ENCODE measurements around the gene MYO15A. TPM values are rescaled to one million over a fixed set of nuclear protein-coding genes. Genes with fewer than 3 reads are reported as not detected.

MYO15A gene
- total RNA-seq, 2 donors from 2014 or later = 1.0 to 1.2 TPM

DNA sequence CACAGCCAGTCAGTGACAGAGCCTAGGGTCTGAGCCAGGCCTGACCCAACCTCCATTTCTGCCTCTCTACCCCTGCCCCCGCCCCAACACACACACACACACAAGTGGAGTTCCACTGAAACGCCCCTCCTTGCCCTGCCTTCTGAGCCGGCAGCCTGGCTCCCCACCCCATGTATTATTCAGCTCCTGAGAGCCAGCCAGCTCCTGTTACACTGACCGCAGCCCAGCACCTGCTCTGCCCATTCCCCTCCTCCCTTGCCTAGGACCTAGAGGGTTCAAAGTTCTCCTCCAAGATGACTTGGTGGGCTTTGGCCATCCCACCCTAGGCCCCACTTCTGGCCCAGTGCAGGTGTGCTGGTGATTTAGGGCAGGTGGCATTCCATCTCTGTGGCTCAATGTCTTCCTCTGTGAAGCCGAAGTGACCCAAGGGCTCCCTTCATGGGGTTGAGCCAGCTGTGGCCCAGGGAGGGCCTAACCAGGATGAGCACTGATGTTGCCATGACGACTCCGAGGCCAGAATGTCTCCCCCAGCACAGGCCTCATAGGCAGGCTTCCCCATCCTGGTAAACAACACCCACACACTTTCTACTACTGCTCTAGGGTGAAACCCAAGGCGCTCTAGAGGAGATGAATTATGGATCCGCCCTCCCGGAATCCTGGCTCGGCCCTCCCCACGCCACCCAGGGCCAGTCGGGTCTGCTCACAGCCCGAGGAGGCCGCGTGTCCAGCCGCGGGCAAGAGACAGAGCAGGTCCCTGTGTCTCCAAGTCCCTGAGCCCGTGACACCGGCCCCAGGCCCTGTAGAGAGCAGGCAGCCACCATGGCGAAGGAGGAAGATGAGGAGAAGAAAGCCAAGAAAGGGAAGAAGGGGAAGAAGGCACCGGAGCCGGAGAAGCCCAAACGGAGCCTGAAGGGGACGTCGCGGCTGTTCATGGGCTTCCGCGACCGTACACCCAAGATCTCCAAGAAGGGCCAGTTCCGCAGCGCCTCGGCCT lies 9.7 kb downstream of the MYO15A start:
- DNase-seq (ENCODE audit: low spot score in 2 of 2) (no peak), ATAC-seq (no peak)
- H3K27ac Mint-ChIP-seq = no peak overlapping the region

DNA sequence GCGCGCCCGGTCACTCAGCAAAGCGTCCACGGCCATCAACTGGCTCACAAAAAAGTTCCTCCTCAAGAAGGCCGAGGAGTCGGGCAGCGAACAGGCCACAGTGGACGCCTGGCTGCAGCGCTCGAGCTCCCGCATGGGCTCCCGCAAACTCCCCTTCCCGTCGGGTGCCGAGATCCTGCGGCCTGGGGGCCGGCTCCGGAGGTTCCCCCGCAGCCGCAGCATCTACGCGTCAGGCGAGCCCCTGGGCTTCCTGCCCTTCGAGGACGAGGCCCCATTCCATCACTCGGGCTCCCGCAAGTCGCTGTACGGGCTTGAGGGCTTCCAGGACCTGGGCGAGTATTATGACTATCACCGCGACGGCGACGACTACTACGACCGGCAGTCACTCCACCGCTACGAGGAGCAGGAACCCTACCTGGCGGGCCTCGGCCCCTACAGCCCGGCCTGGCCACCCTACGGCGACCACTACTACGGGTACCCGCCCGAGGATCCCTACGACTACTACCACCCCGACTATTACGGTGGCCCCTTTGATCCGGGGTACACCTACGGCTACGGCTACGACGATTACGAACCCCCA lies 10.7 kb downstream of the MYO15A start:
- no peaks in the 10 kb centered on the region for H3K36me3 Mint-ChIP-seq
- ATAC-seq (no peak), DNase-seq (ENCODE audit: low spot score in 2 of 2) (no peak)
- H3K27ac Mint-ChIP-seq = no peak overlapping the region
- H3K9me3 Mint-ChIP-seq = peaks cover 3 to 4% of the 10 kb centered on the region in 2 donors

More for the DNA sequence above, 9.7 kb downstream of the MYO15A start:
- Mint-ChIP-seq H3K36me3 (no peaks in the 10 kb centered on the region), H3K9me3 (peaks cover 3 to 4% of the 10 kb centered on the region in 2 donors)

DNA sequence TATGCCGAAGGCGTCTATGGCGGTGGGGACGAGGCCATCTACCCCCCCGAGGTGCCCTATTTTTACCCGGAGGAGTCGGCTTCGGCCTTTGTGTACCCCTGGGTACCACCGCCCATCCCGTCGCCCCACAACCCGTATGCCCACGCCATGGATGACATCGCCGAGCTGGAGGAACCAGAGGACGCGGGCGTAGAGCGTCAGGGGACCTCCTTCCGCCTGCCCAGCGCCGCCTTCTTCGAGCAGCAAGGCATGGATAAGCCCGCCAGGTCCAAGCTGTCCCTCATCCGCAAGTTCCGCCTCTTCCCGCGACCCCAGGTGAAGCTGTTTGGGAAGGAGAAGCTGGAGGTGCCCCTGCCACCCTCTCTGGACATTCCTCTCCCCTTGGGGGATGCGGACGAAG lies 11.4 kb downstream of the MYO15A start:
- ATAC-seq (no peak), DNase-seq (ENCODE audit: low spot score in 2 of 2) (no peak)
- peaks cover 3 to 4% of the 10 kb centered on the region in 2 donors for H3K9me3 Mint-ChIP-seq
- no peak overlapping the region for H3K27ac Mint-ChIP-seq
- no peaks in the 10 kb centered on the region for H3K36me3 Mint-ChIP-seq

DNA sequence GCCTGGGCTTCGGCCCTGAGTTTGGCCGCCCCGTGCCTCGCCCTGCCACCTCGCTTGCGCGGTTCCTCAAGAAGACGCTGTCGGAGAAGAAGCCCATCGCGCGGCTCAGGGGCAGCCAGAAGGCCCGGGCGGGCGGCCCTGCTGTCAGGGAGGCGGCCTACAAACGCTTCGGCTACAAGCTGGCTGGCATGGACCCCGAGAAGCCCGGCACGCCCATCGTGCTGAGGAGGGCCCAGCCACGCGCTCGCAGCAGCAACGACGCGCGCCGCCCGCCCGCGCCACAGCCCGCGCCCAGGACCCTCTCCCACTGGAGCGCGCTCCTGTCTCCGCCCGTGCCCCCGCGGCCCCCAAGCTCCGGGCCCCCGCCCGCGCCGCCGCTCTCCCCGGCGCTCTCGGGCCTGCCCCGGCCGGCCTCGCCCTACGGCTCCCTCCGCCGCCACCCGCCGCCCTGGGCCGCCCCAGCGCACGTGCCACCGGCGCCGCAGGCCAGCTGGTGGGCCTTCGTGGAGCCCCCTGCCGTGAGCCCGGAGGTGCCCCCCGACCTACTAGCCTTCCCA lies 12.0 kb downstream of the MYO15A start:
- Mint-ChIP-seq H3K9me3 (peaks cover 3 to 4% of the 10 kb centered on the region in 2 donors), H3K27ac (no peak overlapping the region), H3K36me3 (no peaks in the 10 kb centered on the region)
- DNase-seq (ENCODE audit: low spot score in 2 of 2) = no peak
- ATAC-seq = no peak

DNA sequence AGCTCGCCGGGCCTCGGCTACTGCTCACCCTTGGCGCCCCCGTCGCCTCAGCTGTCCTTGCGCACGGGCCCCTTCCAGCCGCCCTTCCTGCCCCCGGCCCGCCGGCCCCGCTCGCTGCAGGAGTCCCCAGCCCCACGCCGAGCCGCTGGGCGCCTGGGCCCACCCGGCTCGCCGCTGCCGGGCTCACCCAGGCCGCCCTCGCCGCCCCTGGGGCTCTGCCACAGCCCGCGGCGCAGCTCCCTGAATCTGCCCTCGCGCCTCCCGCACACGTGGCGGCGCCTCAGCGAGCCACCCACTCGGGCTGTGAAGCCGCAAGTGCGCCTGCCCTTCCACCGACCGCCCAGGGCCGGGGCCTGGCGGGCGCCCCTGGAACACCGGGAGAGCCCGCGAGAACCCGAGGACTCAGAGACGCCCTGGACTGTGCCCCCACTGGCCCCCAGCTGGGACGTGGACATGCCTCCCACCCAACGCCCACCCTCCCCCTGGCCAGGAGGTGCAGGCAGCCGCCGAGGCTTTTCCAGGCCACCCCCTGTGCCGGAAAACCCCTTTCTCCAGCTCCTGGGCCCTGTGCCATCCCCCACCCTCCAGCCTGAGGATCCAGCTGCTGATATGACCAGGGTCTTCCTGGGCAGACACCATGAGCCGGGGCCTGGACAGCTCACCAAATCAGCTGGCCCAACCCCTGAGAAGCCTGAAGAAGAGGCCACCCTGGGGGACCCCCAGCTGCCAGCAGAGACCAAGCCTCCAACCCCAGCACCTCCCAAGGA lies 12.8 kb downstream of the MYO15A start:
- DNase-seq (ENCODE audit: low spot score in 2 of 2) = no peak
- no peak overlapping the region for H3K27ac Mint-ChIP-seq
- peaks cover 3 to 4% of the 10 kb centered on the region in 2 donors for H3K9me3 Mint-ChIP-seq

DNA sequence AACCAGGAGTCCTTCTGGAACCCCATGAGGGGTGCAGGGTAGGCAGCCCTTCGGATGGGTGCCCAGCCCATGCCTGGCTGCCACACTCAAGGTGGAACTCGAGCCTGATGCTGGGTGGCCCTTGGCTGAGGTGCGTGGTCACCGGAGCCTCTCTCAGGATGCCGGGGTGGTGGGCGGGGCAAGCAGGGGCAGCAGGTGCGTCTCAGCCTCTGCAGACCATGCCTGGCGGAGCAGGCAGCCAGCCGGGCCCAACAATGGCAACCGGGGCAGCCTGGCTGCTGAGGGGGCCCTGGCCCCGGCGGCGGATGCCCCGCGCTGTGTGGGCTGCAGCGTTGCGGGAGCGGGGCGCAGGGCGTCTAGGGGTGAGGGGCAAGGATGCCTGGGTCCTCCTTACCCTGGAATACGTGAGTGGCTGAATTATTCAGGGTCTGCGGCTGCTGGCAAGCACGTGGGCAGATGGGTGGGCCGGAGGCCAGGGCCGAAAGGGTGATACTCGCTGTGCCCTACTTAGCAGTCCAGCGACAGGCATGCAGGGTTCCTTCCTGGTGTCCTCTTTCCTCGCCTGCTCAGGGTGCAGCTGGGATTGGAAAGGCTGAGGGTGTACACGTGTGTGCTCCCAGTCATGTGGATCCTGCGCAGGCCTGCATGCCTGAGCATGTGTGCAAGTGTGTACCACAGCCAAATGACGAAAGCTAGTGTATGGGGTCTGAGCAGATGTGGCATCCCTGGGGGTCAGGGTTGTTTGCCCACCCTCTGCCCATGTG lies 14.6 kb downstream of the MYO15A start:
- Mint-ChIP-seq H3K36me3 (no peaks in the 10 kb centered on the region), H3K27ac (no peak overlapping the region), H3K9me3 (peaks cover 3 to 4% of the 10 kb centered on the region in 2 donors)
- ATAC-seq (no peak), DNase-seq (ENCODE audit: low spot score in 2 of 2) (no peak)

More for the DNA sequence above, 12.8 kb downstream of the MYO15A start:
- no peaks in the 10 kb centered on the region for H3K36me3 Mint-ChIP-seq
- ATAC-seq = no peak

DNA sequence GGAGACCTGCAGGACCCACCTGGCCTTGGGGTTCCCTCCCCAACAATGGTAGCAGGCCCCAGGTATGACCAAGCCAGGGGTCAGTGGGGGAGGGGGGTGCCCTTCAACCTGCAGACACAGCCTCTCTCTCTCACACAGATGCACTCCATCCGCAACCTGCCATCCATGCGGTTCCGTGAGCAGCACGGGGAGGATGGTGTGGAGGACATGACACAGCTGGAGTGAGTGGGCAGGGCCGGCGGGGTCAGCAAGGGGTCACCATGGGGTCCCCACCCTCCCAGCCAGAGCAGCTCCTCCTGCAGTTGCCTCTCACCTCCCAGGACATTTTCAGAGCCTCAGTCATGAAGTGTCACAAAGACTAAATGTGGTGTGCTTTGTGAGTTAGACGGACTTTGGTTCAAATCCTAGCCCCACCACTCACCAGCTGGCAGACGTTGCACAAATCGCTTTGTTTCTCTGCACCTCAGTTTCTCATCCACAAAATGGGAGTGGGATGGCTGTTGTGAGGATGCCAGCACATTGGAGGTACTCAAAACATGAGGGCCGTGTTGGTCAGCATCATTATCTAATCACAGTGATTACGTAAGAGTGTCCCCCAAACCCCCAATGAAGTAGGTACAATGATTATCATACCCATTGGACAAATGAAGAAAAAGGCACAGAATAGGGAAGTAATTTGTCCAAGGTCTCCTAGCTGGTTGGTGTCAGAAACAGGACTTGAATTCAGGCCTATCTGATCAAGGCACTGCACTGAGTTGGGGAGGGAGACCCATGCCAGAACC lies 16.0 kb downstream of the MYO15A start:
- Mint-ChIP-seq H3K27ac (no peak overlapping the region), H3K36me3 (no peaks in the 10 kb centered on the region), H3K9me3 (peaks cover 3% of the 10 kb centered on the region in 2 donors)
- no peak for ATAC-seq
- DNase-seq (ENCODE audit: low spot score in 2 of 2) = no peak

DNA sequence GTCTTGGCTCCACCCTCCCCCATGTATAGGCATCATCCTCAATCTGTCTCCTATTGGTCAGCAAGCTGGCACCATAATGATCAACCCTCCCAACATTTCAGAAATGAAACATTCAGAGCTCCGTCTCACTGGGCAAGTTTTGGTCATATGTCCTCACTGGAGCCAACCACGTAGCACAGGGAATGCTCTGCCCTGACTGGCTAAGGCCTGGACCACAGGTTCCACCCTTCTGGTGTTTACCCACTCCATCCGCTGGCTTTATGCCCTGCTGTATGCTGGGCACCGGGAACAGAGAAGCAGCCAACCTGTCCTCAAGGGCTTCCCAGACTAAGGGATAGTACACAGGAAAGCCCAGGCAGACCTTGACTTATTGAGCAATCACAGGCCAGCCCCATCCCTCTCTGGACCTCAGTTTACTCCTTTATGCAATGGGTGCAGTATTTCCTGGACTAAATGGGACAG lies 20.5 kb downstream of the MYO15A start:
- no peak overlapping the region for H3K27ac Mint-ChIP-seq
- no peaks in the 10 kb centered on the region for H3K9me3 Mint-ChIP-seq
- DNase-seq (ENCODE audit: low spot score in 2 of 2) = no peak
- ATAC-seq = no peak
- H3K36me3 Mint-ChIP-seq = no peaks in the 10 kb centered on the region

DNA sequence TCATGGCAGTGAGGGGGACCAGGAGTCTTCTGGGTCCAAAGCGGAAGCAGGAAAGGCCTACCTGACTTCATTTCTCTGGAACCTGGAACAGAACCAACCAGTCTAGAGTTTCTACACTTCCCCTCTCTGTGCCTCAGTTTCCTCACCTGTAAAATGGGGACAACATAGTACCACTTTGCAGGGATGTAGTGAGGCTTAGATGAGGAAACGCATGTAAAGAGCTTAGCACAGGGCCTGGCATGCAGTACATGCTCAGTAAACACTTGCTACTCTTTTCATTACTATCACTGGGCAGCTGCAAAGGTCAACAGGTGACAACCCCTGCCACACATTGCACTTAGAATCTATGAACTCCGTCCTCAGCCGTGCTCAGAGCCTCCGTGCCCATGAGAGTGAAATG lies 24.2 kb downstream of the MYO15A start:
- Mint-ChIP-seq H3K9me3 (no peaks in the 10 kb centered on the region), H3K27ac (no peak overlapping the region), H3K36me3 (no peaks in the 10 kb centered on the region)
- ATAC-seq (no peak), DNase-seq (ENCODE audit: low spot score in 2 of 2) (no peak)

DNA sequence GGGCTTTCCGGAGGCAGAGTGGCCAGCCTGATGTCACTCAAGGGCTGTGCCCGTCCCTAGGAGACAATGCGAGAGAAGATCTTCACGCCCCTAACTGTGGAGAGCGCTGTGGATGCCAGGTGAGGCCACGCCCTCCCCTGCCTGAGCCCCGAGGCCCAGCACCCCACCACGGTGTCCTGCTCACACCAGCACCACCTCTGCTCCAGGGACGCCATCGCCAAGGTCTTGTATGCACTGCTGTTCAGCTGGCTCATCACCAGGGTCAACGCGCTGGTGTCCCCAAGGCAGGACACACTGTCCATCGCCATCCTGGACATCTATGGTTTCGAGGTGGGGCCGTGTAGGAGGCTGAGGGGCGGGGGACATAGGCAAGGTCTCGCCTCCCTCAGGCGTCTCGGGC lies 27.8 kb downstream of the MYO15A start:
- H3K9me3 Mint-ChIP-seq = no peaks in the 10 kb centered on the region
- ATAC-seq = no peak
- no peaks in the 10 kb centered on the region for H3K36me3 Mint-ChIP-seq
- DNase-seq (ENCODE audit: low spot score in 2 of 2) = no peak
- H3K27ac Mint-ChIP-seq = no peak overlapping the region

DNA sequence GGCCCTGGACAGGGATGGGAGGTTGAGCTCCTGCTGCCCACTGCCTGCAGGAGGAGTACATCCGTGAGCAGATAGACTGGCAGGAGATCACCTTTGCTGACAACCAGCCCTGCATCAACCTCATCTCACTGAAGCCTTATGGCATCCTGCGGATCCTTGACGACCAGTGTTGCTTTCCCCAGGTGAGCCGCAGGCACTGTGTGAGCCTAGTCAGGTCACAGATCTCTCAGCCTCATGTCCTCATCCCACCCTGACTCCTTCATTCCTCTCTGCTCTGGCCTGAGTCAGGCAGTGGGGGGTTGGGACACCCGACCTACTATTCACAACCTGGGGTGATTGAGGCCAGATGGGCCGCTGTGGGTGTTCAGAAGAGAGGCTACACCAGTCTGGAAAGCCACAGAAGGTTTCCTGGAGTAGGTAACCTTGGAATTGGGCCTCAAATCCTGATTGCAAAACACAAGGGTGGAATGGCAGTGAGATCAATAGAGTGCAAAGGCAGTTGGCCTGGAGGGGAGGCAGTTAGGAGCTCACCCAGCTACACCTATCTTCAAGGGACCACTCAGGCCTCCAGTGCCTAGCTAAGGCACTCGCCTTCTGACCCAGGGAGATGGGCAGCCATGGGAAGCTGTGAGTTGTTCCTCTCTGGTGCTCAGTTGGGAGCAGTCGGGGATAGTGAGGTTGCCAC lies 29.7 kb downstream of the MYO15A start:
- Mint-ChIP-seq H3K36me3 (no peaks in the 10 kb centered on the region), H3K9me3 (no peaks in the 10 kb centered on the region), H3K27ac (no peak overlapping the region)
- DNase-seq (ENCODE audit: low spot score in 2 of 2) (no peak), ATAC-seq (no peak)

DNA sequence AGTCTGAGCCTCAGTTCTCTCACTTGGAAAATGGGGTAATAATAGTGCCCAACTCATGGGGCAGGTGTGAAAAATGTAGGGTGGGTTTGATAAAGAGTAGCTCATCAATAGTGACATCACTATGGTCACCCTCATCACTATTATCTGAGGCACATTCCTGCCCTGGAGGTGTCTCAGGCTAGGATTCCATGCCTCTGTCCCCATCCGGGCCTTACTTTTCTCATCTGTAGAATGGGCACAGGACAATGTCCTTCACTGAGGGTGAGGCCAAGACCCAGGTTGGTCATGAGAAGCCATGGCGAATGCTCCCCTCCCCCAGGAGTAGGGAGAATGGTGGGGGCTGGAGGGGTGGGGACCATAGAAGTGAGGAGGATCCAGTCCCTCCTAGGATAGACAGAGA lies 30.5 kb downstream of the MYO15A start:
- DNase-seq (ENCODE audit: low spot score in 2 of 2) = no peak
- no peak for ATAC-seq
- H3K27ac Mint-ChIP-seq = no peak overlapping the region
- no peaks in the 10 kb centered on the region for H3K36me3 Mint-ChIP-seq
- no peaks in the 10 kb centered on the region for H3K9me3 Mint-ChIP-seq

DNA sequence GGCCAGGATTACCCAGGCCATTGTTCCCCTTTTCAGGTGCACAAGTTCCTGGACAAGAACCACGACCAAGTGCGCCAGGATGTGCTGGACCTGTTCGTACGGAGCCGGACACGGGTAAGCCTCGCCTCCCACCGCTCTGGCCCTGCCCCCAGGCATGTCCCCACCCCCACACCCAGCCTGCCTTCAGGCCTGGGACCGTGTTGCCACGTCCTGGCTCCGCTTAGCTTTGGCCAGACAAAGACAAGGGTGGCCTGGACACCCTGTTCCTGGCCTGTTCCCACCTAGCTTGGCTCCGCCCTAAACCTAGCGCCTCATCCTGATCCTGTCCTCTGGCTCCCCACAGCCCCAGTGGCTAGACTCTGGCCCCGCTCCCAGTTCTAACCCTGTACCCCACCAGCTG lies 30.9 kb downstream of the MYO15A start:
- ATAC-seq (no peak), DNase-seq (ENCODE audit: low spot score in 2 of 2) (no peak)
- Mint-ChIP-seq H3K9me3 (no peaks in the 10 kb centered on the region), H3K27ac (no peak overlapping the region), H3K36me3 (no peaks in the 10 kb centered on the region)

DNA sequence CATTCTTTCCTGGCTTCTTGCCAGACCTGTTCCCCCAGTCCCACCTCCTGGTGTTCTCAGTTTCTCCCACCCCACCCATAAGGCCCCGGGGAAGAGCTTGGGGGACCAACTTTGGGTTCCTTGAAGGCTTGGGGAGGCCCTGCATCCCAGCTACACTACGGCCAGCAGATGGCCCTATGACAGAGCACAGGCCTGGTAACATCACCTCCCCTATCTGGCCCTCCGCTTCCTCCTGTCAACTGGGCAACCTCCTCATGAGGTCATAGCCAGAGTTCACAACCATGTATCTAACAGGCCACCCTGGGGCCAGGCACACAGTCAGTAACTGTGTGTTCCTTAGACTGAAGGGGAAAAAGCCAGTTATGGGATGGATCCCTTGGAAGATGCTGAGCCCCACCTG lies 31.4 kb downstream of the MYO15A start:
- no peaks in the 10 kb centered on the region for H3K36me3 Mint-ChIP-seq
- H3K27ac Mint-ChIP-seq = no peak overlapping the region
- ATAC-seq (no peak), DNase-seq (ENCODE audit: low spot score in 2 of 2) (no peak)
- H3K9me3 Mint-ChIP-seq = no peaks in the 10 kb centered on the region

DNA sequence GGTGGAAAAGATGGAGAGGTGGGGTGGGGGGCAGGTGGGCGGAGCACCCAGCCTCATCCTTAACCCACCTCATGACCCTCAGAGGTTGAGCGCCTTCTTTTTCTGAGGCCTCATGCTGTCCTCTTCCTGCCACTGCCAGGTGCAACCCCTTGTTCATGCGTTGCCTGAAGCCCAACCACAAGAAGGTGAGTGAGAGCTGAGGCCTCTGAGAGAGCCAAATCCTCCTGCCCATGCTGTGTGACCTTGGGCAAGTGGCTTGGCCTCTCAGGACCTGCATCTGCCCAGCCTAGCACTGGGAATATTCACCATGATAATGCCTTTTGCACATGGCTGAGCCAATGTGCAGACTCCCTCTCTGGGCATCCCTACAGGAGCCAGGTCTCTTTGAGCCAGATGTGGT lies 32.1 kb downstream of the MYO15A start:
- Mint-ChIP-seq H3K27ac (no peak overlapping the region), H3K9me3 (no peaks in the 10 kb centered on the region), H3K36me3 (no peaks in the 10 kb centered on the region)
- ATAC-seq (no peak), DNase-seq (ENCODE audit: low spot score in 2 of 2) (no peak)

All from activated naive CD4-positive, alpha-beta T cell treated with anti-CD3 and anti-CD28 coated beads, Interleukin-2, amount 50 U/mL, for 72 hours (primary cell).